ENCODE measurements around the gene NSMF. TPM values are rescaled to one million over a fixed set of nuclear protein-coding genes. Genes with fewer than 3 reads are reported as not detected.
A peak's percentile ranks its signal among the peaks of the same experiment; 100 is the strongest.

The NSMF gene
- total RNA-seq, 2 experiments from 2014 or later, result 104 to 109 TPM

DNA sequence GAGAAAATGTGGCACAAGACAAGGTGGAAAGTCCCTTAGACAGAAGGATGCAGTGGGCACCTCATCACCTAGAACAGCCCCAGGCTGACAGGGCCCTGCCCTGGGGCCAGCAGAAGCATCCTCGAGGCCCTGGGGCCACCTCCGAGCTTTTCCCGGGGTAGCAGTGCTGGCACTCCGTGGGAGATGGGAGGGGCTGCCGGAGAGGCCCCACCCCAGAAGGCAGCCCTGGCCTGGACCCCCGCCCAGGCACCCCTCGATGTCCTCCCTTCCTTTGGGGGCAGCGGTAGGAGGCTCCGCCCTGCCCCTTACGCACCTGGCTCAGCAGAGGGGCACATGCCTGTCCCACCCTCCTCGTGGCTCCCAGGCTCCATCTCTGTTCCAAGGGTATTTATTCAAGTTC, 17.7 kb upstream of the NSMF start:
- TF ChIP-seq, protein P1, sequence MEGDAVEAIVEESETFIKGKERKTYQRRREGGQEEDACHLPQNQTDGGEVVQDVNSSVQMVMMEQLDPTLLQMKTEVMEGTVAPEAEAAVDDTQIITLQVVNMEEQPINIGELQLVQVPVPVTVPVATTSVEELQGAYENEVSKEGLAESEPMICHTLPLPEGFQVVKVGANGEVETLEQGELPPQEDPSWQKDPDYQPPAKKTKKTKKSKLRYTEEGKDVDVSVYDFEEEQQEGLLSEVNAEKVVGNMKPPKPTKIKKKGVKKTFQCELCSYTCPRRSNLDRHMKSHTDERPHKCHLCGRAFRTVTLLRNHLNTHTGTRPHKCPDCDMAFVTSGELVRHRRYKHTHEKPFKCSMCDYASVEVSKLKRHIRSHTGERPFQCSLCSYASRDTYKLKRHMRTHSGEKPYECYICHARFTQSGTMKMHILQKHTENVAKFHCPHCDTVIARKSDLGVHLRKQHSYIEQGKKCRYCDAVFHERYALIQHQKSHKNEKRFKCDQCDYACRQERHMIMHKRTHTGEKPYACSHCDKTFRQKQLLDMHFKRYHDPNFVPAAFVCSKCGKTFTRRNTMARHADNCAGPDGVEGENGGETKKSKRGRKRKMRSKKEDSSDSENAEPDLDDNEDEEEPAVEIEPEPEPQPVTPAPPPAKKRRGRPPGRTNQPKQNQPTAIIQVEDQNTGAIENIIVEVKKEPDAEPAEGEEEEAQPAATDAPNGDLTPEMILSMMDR (IDR thresholded peaks at IDR 0.05), result no peak
- Histone ChIP-seq H3K4me3 (ENCODE audit: low read length) (no peak overlapping the region), H3K27ac (ENCODE audit: low read depth in 1 of 2, low read length in 2 of 2) (no peak overlapping the region), H3K36me3 (ENCODE audit: insufficient read depth, low read length) (no peaks in the 10 kb centered on the region), H3K9me3 (ENCODE audit: control insufficient read depth in 1 of 2, insufficient read depth in 1 of 2, low read length in 2 of 2) (peaks cover 7 to 32% of the 10 kb centered on the region in 2 experiments), H3K4me1 (ENCODE audit: insufficient read depth, low read length) (no peaks in the 10 kb centered on the region), H3K27me3 (ENCODE audit: control insufficient read depth in 1 of 2, insufficient read depth in 2 of 2, low read length in 2 of 2) (no peaks in the 10 kb centered on the region)
- ATAC-seq (ENCODE audit: poor library complexity) (no peak), DNase-seq (peak in 1 of 14 experiments; percentile 10)
- no peaks in the 10 kb centered on the region for H3K27me3 Mint-ChIP-seq
- intact Hi-C loops (cut with DNase I, micrococcal nuclease), result no loop called here
- H3K4me3 Mint-ChIP-seq, result no peak overlapping the region
- ChIA-PET POLR2A (no interaction called here), CTCF (no interaction called here)
- peaks cover 9% of the 10 kb centered on the region for H3K36me3 Mint-ChIP-seq (ENCODE audit: low read depth)
- H3K9me3 Mint-ChIP-seq, result peaks cover 7% of the 10 kb centered on the region
- H3K27ac Mint-ChIP-seq, result no peak overlapping the region
- H3K4me1 Mint-ChIP-seq (ENCODE audit: low read depth), result peaks cover 2% of the 10 kb centered on the region

DNA sequence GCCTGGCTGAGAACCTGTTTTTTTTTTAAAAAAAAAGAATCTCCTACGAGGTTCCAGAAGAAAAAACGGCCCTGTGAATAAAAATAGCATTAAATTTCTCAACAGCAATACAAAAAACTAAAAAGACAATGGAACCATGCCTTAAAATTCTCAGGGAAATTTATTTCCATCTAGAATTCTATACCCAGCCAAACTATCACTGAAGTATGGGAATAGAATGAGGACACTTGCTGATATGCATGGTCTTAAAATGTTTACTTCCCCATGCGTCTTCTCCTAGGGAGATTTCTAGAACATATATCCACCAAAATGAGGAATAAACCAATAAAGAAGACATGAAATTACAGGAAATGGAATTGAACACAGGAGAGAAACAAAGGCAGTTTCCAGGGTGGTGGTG, 16.5 kb upstream of the NSMF start:
- TF ChIP-seq, protein P1 (IDR thresholded peaks at IDR 0.05), result no peak
- Mint-ChIP-seq H3K4me3 (no peak overlapping the region), H3K4me1 (ENCODE audit: low read depth) (peaks cover 3% of the 10 kb centered on the region), H3K27me3 (no peaks in the 10 kb centered on the region), H3K36me3 (ENCODE audit: low read depth) (peaks cover 9% of the 10 kb centered on the region), H3K27ac (no peak overlapping the region), H3K9me3 (peaks cover 7% of the 10 kb centered on the region)
- peaks cover 7 to 32% of the 10 kb centered on the region in 2 experiments for H3K9me3 ChIP-seq (ENCODE audit: control insufficient read depth in 1 of 2, insufficient read depth in 1 of 2, low read length in 2 of 2)
- ATAC-seq (ENCODE audit: poor library complexity) (no peak), DNase-seq (no peak)
- POLR2A ChIA-PET, result no interaction called here
- intact Hi-C loops (cut with DNase I, micrococcal nuclease), result no loop called here
- H3K36me3 ChIP-seq (ENCODE audit: insufficient read depth, low read length), result no peaks in the 10 kb centered on the region
- H3K27me3 ChIP-seq (ENCODE audit: control insufficient read depth in 1 of 2, insufficient read depth in 2 of 2, low read length in 2 of 2), result no peaks in the 10 kb centered on the region
- CTCF ChIA-PET, result no interaction called here
- H3K27ac ChIP-seq (ENCODE audit: low read depth in 1 of 2, low read length in 2 of 2), result no peak overlapping the region
- H3K4me1 ChIP-seq (ENCODE audit: insufficient read depth, low read length), result no peaks in the 10 kb centered on the region
- H3K4me3 ChIP-seq (ENCODE audit: low read length), result no peak overlapping the region

DNA sequence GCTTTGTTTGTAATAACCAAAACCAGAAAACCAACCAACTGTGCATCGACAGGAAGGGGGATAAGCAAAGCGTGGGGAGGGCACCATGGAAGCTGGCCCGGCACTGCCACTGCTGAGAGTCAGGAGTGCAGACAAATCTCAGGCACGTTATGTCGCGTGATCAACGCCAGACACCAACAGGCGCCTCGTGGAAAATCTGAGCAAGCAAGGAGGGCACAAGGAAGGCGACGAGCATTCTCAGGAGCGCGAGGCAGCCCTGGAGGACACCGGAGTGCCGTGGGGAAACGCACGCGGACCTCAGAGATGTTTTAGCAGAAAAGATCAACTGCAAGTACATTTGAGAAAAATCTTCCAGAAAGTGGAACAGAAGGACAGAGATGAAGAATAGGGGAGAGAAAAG, 15.1 kb upstream of the NSMF start:
- Mint-ChIP-seq H3K27ac (no peak overlapping the region), H3K4me3 (no peak overlapping the region), H3K9me3 (peaks cover 7% of the 10 kb centered on the region), H3K4me1 (ENCODE audit: low read depth) (peaks cover 10% of the 10 kb centered on the region), H3K36me3 (ENCODE audit: low read depth) (peaks cover 9% of the 10 kb centered on the region), H3K27me3 (no peaks in the 10 kb centered on the region)
- H3K36me3 ChIP-seq (ENCODE audit: insufficient read depth, low read length), result no peaks in the 10 kb centered on the region
- no peak overlapping the region for H3K27ac ChIP-seq (ENCODE audit: low read depth in 1 of 2, low read length in 2 of 2)
- H3K4me3 ChIP-seq (ENCODE audit: low read length), result no peak overlapping the region
- ATAC-seq (ENCODE audit: poor library complexity) (no peak), DNase-seq (no peak)
- peaks cover 7 to 32% of the 10 kb centered on the region in 2 experiments for H3K9me3 ChIP-seq (ENCODE audit: control insufficient read depth in 1 of 2, insufficient read depth in 1 of 2, low read length in 2 of 2)
- H3K27me3 ChIP-seq (ENCODE audit: control insufficient read depth in 1 of 2, insufficient read depth in 2 of 2, low read length in 2 of 2), result no peaks in the 10 kb centered on the region
- no peaks in the 10 kb centered on the region for H3K4me1 ChIP-seq (ENCODE audit: insufficient read depth, low read length)
- ChIA-PET POLR2A (no interaction called here), CTCF (no interaction called here)
- intact Hi-C loops (cut with DNase I, micrococcal nuclease), result no loop called here
- TF ChIP-seq, protein P1 (IDR thresholded peaks at IDR 0.05), result no peak
